ENCODE results near the gene BABAM2. TPM values are rescaled to one million over a fixed set of nuclear protein-coding genes. Genes with fewer than 3 reads are reported as not detected.

Gene BABAM2
- total and polyA plus RNA-seq, 4 donors, result 9.9 to 17.0 (median 13.9) TPM

DNA sequence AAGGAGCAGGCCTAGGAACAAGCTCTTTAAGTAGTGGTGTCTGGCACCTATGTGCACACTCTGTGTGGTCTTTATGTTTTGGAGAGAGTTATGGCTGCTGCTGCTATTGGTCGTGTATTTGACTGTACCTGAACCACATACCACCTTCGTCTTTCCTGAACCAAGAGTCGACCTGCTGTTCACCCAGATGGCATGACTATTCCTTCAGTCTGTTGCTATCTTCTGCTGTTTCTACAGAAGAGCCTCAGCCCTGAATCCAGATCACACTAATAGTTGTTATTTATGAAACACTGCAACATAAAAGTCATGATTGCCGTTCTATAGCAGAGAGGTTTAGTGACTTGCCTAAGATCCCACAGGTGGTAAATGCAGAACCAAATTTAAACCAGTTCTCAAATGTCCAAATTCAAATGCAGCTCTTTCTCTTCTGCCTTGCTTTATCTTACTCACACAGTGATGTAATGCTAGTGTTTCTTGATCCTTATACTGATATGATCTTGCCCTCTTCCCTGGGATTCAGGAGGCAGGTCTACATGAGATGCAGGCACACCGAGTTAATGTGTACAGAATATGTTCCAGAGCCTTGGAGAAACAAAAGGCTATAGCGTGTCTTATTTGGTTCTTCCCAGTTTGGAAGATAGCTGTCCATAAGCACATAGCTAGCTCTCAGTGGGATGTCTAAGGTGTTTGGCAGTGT, 380.1 kb downstream of the BABAM2 start (continued):
- TF ChIP-seq, protein P1, sequence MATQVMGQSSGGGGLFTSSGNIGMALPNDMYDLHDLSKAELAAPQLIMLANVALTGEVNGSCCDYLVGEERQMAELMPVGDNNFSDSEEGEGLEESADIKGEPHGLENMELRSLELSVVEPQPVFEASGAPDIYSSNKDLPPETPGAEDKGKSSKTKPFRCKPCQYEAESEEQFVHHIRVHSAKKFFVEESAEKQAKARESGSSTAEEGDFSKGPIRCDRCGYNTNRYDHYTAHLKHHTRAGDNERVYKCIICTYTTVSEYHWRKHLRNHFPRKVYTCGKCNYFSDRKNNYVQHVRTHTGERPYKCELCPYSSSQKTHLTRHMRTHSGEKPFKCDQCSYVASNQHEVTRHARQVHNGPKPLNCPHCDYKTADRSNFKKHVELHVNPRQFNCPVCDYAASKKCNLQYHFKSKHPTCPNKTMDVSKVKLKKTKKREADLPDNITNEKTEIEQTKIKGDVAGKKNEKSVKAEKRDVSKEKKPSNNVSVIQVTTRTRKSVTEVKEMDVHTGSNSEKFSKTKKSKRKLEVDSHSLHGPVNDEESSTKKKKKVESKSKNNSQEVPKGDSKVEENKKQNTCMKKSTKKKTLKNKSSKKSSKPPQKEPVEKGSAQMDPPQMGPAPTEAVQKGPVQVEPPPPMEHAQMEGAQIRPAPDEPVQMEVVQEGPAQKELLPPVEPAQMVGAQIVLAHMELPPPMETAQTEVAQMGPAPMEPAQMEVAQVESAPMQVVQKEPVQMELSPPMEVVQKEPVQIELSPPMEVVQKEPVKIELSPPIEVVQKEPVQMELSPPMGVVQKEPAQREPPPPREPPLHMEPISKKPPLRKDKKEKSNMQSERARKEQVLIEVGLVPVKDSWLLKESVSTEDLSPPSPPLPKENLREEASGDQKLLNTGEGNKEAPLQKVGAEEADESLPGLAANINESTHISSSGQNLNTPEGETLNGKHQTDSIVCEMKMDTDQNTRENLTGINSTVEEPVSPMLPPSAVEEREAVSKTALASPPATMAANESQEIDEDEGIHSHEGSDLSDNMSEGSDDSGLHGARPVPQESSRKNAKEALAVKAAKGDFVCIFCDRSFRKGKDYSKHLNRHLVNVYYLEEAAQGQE (IDR thresholded peaks at IDR 0.05), result no peak
- TF ChIP-seq, protein P2, sequence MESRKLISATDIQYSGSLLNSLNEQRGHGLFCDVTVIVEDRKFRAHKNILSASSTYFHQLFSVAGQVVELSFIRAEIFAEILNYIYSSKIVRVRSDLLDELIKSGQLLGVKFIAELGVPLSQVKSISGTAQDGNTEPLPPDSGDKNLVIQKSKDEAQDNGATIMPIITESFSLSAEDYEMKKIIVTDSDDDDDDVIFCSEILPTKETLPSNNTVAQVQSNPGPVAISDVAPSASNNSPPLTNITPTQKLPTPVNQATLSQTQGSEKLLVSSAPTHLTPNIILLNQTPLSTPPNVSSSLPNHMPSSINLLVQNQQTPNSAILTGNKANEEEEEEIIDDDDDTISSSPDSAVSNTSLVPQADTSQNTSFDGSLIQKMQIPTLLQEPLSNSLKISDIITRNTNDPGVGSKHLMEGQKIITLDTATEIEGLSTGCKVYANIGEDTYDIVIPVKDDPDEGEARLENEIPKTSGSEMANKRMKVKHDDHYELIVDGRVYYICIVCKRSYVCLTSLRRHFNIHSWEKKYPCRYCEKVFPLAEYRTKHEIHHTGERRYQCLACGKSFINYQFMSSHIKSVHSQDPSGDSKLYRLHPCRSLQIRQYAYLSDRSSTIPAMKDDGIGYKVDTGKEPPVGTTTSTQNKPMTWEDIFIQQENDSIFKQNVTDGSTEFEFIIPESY (IDR thresholded peaks at IDR 0.05), result no peak
- TF ChIP-seq NR2F2 (IDR thresholded peaks at IDR 0.05), result no peak

DNA sequence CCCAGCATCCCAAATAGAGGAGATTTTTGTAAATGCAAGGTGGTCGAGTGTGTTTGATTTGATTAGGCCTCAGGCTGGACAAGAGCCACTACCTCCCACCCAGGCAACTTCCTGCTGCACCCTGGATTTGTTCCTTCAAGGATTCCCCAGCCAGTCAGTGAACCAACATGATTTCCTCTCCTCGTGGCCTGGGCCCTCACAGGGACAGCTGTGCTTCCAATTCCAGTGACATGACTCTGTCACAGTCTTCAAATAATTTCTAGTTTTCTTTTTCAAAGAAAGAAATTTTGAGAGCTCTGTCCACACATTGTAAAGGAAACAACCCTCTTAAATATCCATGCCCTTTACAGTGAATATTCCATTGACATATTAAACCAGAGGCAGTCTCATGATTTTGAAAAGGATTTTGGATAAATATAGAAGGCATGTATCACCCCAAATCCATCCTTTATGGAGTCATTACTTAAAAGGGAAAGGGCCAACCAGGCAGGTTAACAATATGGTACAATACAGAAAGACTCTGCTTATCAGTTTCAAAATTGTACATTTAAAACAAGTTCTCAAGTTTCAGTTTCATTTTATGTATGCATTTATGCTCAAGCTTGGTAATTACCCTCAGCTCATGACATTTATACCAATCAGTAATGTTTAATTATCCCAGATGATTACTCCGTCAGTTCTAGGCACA, 380.8 kb downstream of the BABAM2 start:
- 73% methylated on average over 3 of the region's 3 CpGs for WGBS
- Histone ChIP-seq H3K27me3 (ENCODE audit: control insufficient read depth in 4 of 4, insufficient read depth in 4 of 4, low read length in 3 of 4) (no peaks in the 10 kb centered on the region), H3K4me1 (ENCODE audit: control insufficient read depth in 4 of 4, insufficient read depth in 4 of 4, low read length in 3 of 4) (peaks cover 0 to 3% (median 0%) of the 10 kb centered on the region in 4 donors), H3K27ac (ENCODE audit: low read depth in 1 of 2, low read length in 2 of 2) (no peak overlapping the region), H3K9me3 (ENCODE audit: control insufficient read depth in 4 of 4, low read length in 3 of 4) (no peaks in the 10 kb centered on the region), H3K9ac (ENCODE audit: low read depth in 1 of 2, low read length in 2 of 2) (no peak overlapping the region), H3K4me3 (ENCODE audit: low read depth in 1 of 3, low read length in 3 of 3) (no peak overlapping the region), H3K36me3 (ENCODE audit: control insufficient read depth in 4 of 4, insufficient read depth in 3 of 4, low read depth in 1 of 4, low read length in 3 of 4) (no peaks in the 10 kb centered on the region)
- no peak for DNase-seq (ENCODE audit: low spot score)
- TF ChIP-seq GABPA (IDR thresholded peaks at IDR 0.05 in 1 of 2, conservative IDR thresholded peaks at IDR 0.05 in 1 of 2) (no peak), FOXA1 (IDR thresholded peaks at IDR 0.05) (no peak), SP1 (IDR thresholded peaks at IDR 0.05) (no peak), HNF4G (IDR thresholded peaks at IDR 0.05) (no peak), EGR1 (IDR thresholded peaks at IDR 0.05; ENCODE audit: low read depth in 2 of 2) (no peak), RAD21 (IDR thresholded peaks at IDR 0.05) (no peak), YY1 (IDR thresholded peaks at IDR 0.05) (no peak), JUND (IDR thresholded peaks at IDR 0.05) (no peak)
- TF ChIP-seq, protein P1 (IDR thresholded peaks at IDR 0.05), result no peak
- TF ChIP-seq, protein P3, sequence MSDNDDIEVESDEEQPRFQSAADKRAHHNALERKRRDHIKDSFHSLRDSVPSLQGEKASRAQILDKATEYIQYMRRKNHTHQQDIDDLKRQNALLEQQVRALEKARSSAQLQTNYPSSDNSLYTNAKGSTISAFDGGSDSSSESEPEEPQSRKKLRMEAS (IDR thresholded peaks at IDR 0.05), result no peak
- TF ChIP-seq, protein P2 (IDR thresholded peaks at IDR 0.05), result no peak
- TF ChIP-seq, protein P4, sequence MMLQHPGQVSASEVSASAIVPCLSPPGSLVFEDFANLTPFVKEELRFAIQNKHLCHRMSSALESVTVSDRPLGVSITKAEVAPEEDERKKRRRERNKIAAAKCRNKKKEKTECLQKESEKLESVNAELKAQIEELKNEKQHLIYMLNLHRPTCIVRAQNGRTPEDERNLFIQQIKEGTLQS (IDR thresholded peaks at IDR 0.05), result no peak

Measured in liver (tissue), 9 donors.